Renal pelvis (tissue), 12 donors: Measurements from ENCODE around the gene KIF26B. TPM values are rescaled to one million over a fixed set of nuclear protein-coding genes. Genes with fewer than 3 reads are reported as not detected.

Source experiments
- DNase-seq: peaks from one replicate; pipeline ENCODE4 v3.0.0-alpha.2; 2013
- long read RNA-seq, 16 experiments: transcript quantifications; one replicate each; lab custom pipeline, GENCODE V29; 2026
- polyA plus RNA-seq, 3 donors: library from polyadenylated mRNA; unstranded; fragments of 120-200 nt; gene quantifications; one replicate each; pipeline ENCODE4 v1.2.1, GENCODE V29; 2013; ENCODE audit not compliant: insufficient read length in 3 of 3

Gene KIF26B
- 10 to 100 TPM; 29.9 to 39.3 (median 34.1) TPM for polyA plus RNA-seq
- long read RNA-seq, donor 1, partial matches to known transcripts = 9 of 9 reads
- long read RNA-seq, donor 1, other reads (novel, unspliced or antisense) = 0 of 9 reads
- long read RNA-seq, donor 2, partial matches to known transcripts = 12 of 12 reads
- long read RNA-seq, donor 2, other reads (novel, unspliced or antisense) = 0 of 12 reads
- long read RNA-seq, donor 3, partial matches to known transcripts = 5 of 6 reads
- long read RNA-seq, donor 3, other reads (novel, unspliced or antisense) = 0 of 6 reads
- long read RNA-seq, donor 4, partial matches to known transcripts = 5 of 5 reads
- long read RNA-seq, donor 4, other reads (novel, unspliced or antisense) = 0 of 5 reads
- long read RNA-seq, donor 5, partial matches to known transcripts = 6 of 6 reads
- long read RNA-seq, donor 5, other reads (novel, unspliced or antisense) = 0 of 6 reads
- long read RNA-seq, donor 6, partial matches to known transcripts = 7 of 7 reads
- long read RNA-seq, donor 6, other reads (novel, unspliced or antisense) = 0 of 7 reads
- long read RNA-seq, donor 7, partial matches to known transcripts = 73 of 84 reads
- long read RNA-seq, donor 7, other reads (novel, unspliced or antisense) = 10 of 84 reads
- long read RNA-seq, donor 8, partial matches to known transcripts = 0 of 6 reads
- long read RNA-seq, donor 8, other reads (novel, unspliced or antisense) = 6 of 6 reads
- long read RNA-seq, donor 9, partial matches to known transcripts = 7 of 8 reads
- long read RNA-seq, donor 9, other reads (novel, unspliced or antisense) = 0 of 8 reads
- long read RNA-seq, donor 10, partial matches to known transcripts = 19 of 20 reads
- long read RNA-seq, donor 10, other reads (novel, unspliced or antisense) = 0 of 20 reads
- long read RNA-seq, donor 11, partial matches to known transcripts = 18 of 19 reads
- long read RNA-seq, donor 11, other reads (novel, unspliced or antisense) = 0 of 19 reads
- long read RNA-seq, donor 12, partial matches to known transcripts = 11 of 13 reads
- long read RNA-seq, donor 12, other reads (novel, unspliced or antisense) = 0 of 13 reads
- long read RNA-seq, donor 13 = 0 reads
- long read RNA-seq, donor 14 = 0 reads
- long read RNA-seq, donor 15, partial matches to known transcripts = 5 of 5 reads
- long read RNA-seq, donor 15, other reads (novel, unspliced or antisense) = 0 of 5 reads
- long read RNA-seq, donor 16, partial matches to known transcripts = 14 of 15 reads
- long read RNA-seq, donor 16, other reads (novel, unspliced or antisense) = 0 of 15 reads

DNA sequence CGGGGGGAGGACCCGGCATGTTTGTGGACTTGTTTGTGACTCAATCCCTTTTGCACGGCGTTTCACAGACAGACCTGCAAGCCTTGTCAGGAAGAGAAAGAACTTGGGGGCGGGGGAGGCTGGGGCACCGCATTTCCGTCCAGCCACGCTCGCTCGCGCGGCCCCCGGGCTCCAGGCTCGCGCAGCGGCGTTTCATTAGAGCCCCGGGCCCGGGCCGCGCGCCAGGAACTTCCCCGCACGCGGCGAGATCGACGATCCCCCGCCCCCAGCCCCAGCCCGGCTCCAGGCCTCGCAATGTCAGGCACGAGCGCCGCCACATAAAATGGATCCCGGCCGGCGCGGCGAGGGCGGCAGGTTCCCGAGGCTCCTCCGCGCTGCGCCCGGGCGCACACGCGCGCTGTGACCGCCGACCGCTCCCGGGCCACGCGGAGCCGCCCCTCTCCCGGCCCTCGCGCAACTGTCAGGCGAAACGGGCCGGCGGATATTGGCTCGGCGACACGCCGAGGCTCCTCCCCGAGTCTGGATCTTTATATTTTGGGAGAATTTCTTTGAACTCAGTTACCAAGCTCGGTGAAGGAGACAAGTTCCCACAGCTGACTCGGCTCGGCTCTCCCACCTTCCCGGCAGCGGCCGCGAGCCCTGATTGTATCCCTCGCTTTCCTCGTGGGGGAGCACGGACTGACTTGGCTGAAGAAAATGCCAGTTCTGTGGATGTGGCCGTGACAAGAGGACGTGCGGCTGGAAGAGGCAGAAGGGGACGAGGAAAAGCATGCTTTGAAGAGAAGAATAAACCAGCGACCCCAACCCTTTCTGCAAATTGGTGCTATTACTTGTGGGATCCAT lies at the start of gene KIF26B:
KIF26B (plus strand) TSS at position 557 of the 843 bp plus-strand sequence. CDS start 440 bp downstream, outside the sequence.
- no peak for DNase-seq

- DNase-seq = no peak
Measured at GRCh38 chr1:245105042-245105441, 49.7 kb upstream of the KIF26B start.

DNA sequence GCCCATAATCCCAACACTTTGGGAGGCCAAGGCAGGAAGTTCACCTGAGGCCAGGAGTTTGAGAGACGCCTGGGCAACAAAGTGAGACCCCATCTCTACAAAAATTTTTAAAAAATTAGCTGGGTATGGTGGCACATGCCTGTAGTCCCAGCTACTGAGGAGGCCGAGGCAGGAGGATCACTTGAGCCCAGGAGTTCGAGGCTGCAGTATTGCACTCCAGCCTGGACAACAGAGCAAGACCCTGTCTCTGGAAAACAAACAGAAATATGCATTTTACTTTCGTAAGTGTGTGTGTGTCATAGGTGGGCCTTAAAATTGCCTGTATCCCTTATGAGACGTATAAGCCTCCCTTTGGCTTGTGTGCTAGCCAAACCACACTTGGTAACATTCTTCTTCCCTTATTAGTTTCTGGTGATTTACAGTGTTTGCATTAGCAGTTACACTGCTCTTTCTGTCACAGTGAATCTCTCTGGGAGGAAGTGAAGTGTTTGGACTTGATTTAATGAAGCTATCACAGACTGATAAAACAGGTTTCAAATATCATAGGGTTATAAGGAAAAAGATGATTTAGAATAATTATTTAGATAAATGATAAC lies 48.9 kb upstream of the KIF26B start:
- DNase-seq = no peak

- DNase-seq = no peak
Measured at GRCh38 chr1:245107776-245108114, 47.0 kb upstream of the KIF26B start.

DNA sequence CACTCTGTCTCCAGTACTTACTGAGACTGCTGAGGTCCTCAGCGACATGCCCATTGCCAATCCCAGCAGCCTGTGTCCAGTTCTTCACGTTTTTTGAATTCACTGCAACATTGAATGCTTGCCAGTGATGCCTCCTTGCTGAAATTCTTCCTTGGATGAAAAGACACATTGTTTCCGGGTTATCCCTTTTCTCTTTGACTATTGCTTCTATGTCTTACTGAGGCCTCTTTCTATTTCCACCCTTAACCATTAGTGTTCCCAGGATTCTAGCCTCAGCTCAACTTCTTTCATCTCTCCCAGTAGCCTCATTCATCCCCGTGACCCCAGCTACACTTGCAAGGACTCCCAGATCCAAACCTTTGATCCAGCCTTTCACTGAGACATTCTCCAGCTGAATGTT lies 46.5 kb upstream of the KIF26B start:
- DNase-seq = no peak

DNA sequence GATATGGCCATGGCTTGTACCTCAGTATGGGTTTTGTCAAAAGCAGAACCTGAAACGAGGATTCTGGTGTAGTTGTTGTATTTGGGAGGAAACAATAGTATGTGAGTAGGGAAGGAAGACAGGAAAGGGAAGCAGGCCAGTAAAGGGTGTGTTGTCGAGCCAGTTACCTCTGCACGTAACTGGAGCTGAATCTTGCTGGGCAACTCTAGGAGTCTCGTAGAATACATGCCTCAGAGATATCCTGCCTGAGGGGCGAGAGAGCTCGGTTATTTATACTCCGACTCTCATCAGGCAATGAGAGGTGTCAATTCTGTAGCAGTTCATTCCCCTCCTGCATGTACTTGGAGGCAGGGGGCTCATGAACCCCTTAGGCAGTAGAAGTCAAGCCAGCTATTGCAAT lies 45.9 kb upstream of the KIF26B start:
- no peak for DNase-seq

DNA sequence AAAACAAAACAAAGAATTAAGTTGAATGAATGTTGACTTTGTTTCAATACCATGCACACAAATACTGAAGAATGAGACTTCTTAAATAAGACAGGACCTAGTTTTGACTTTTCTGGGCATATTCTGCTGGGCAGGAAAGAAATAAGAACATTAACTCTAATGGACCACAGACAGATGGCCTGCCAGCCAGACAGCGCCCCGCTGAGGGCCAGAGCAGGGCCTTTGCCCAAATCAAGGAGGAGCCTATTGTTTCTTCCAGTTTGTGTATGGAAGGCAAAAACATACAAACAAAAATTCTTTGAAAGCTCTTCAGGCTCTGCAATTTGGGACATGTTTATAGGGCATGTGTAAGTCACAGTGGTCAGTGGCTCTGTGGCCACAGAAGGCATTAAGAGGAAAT lies 44.4 kb upstream of the KIF26B start:
- DNase-seq = no peak

DNA sequence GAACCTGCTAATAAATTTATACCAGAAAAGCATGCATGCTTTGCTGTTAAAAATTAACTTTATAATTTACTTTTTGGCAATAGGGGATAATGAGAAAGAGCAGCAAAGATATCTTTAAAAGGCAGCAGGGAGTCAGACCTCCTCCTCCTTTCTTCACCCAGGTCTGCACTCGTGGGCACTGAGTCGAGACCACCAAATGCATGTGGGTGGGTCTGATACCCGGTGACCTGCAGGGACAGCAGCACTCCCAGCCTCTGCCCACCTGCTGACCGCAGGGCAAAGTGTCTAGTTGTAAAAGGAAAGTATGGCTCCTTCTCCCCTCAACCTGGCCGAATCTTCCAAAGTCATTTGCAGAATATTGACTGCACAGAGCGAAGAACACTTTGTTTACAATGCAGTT lies 43.7 kb upstream of the KIF26B start:
- no peak for DNase-seq

GRCh38 chr1:245113649-245114048 lies 41.1 kb upstream of the KIF26B start:
- DNase-seq = no peak

DNA sequence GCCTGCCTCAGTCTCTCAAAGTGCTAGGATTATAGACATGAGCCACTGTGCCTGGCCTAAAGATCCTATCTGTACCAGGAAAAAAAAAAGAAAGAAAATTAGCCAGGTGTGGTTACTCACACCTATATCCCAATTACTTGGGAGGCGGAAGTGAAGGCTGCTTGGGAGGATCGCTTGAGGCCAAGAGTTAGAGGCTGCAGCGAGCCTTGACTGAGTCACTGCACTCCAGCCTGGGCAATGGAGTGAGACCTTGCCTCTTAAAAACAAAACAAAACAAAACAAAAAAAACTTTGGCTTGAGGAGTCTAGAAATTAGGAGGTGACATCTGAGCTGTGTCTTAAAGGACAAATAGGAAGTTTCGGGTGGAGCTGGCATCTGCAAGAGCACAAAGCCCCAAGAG lies 38.7 kb upstream of the KIF26B start:
- no peak for DNase-seq

GRCh38 chr1:245116751-245117150 lies 38.0 kb upstream of the KIF26B start:
- no peak for DNase-seq

DNA sequence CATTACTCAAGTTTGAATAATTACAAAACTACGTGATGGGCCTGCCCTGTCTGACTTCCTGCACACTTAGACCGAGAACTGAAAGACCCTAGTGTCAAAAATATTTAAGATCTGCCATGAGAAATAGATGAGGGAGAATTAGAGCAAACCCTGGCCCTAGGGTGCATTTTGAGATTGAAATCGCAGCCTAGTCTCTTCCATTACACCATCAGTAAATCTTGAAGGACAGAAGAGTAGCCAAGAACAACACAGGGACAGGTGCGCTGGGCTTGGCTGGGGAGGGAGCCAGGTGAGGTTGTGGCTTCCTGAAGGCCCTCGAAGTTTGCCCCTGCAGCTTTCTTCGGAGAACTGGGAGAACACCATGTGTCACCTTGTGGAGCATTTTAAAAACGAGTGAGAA lies 36.7 kb upstream of the KIF26B start:
- DNase-seq = no peak

DNA sequence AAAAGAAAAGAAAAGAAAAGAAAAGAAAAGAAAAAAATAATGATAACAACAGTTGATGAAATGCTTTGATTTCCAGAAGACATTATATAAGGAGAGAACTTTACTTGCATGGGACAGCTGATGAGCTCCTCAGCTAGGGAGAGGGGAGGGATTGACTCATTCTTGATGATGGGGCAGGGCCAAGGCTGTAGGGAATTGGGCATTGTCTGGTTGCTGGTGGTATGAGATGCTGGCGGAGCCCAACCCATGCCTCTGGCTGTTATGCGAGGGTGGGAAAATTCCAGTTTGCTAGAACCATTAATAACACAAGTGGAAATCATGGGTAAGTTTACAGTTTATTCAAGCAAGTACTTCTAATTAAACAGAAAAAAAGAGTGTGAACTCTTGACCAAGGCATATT lies 36.0 kb upstream of the KIF26B start:
- DNase-seq = no peak

DNA sequence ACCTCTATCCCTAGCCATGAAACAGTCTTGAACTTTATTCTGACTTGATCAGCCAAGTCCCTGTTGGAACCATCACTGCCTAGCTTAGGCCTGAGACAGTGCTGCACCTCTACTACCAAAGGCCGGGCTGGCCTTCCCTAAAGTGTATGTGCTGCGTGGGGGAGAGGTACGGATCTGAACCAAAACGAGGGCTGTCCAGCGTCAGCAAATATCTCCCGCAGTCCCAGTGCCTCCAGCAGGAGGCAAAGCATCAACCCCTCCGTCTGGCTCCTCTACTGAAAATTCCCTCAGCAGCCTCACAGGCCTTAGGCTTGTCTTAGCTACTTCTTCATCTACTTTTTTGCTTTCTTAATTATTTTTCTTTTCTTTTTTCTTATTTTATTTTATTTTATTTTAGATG lies 33.3 kb upstream of the KIF26B start:
- no peak for DNase-seq

- no peak for DNase-seq
Measured at GRCh38 chr1:245124241-245124640, 30.5 kb upstream of the KIF26B start.

DNA sequence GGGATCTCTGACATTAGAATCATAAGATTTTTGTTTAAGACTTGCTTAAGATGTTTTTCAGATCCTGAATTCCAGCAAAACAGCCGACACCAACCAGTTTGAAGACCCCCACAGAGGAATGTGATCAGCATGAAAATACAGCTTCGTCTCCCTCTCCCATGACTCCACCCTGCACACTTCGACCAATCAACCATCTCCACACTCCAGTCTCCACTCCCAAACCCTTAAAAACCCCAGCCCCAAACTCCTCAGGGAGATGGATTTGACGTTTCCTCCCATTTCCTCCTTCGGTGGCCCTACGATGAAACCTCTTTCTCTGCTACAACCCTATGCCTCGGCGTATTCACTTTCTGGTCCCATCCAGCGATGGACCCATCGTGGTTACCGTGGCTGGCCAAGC lies 30.1 kb upstream of the KIF26B start:
- DNase-seq = no peak

DNA sequence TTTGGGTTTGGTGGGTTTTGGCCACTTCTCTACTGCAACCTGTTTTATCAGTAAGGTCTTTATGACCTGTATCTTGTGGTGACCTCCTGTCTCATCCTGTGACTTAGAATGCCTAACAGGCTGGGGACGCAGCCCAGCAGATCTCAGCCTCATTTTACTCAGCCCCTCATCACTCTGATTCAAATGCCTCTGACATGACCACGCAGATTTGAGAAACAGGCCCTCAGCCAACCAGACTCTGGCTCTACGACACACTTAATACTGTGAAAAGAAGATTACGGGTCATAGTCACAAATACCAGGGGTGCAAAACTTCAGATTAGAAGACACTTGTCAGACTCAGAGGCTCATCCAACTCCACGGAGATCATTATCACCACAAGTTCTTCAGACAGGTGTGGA lies 28.3 kb upstream of the KIF26B start:
- DNase-seq = no peak

GRCh38 chr1:245128381-245129101 lies 26.2 kb upstream of the KIF26B start:
- peak; percentile 23 for DNase-seq

DNA sequence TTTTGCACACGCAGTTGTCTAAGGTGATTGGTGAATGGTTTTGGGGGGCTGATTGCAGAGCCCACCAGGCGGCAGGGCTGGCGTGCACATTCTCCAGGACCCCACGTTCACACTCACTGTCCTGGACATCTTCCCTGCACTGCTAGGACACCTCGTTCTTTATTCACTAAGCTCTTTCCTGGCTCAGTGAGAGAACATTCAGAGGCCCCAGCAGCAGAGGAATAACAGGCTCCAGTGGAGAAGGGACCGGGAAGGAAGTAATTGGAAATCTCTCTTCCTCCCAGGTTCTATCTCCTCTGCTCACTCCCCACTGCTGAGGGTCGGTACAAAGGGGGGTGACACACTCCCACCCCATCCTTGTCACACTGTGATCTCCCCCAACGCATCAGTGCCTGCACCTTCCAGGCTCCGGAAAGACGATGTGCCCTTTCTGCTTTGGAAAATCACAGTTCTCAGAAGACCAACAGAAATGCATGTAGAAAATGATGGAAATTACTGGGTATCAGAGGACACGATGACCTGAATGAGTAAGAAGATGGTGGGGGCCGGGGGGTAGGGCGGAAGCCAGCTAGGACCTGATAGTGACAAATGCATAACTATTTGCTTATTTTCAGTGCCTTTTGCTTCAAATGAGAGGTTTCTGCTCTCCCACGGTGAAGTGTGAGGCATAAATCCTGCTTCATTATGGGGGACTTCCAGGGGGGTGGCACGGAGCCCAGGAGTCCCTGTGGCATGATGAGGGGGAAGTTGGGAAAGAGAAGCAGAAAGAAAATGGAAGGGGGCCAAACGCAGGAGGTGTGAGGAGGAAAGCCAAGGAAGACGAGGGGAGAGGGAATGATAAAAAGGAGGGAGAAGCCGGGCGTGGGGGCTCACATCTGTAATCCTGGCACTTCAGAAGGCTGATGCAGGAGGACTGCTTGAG lies 25.2 kb upstream of the KIF26B start:
- no peak for DNase-seq
